Astrocyte of the cerebellum (primary cell): ENCODE data around the gene IFI44.

Experiments used
- DNase-seq: peaks from one replicate; pipeline ENCODE4 v3.0.0-alpha.2; 2011; ENCODE audit warnings: low read depth
- H3K4me3 ChIP-seq: 2 replicates; pipeline ENCODE4 v1.5.1; 2011; ENCODE audit warnings: mild to moderate bottlenecking, low read depth, low read length, moderate library complexity
- CTCF ChIP-seq: IDR thresholded peaks from 2 replicates; pipeline ENCODE4 v1.5.1; 2012; ENCODE audit warnings: low read length, low read depth, moderate library complexity, mild to moderate bottlenecking; ENCODE audit errors: missing control alignments
- in situ Hi-C: cut with HindIII; loops from 2 replicates; pipeline ENCODE4 v1.10.0; 2017; ENCODE audit warnings: low sequenced_read_pairs

Gene IFI44

GRCh38 chr1:78683079-78683478, 33.4 kb downstream of the IFI44 start:
- no peak overlapping the region for H3K4me3 ChIP-seq
- DNase-seq: no peak
- no peak for TF ChIP-seq CTCF
- in situ Hi-C loops: no loop called here

GRCh38 chr1:78687315-78687714, 37.7 kb downstream of the IFI44 start:
- no peak overlapping the region for H3K4me3 ChIP-seq
- in situ Hi-C loops: no loop called here
- TF ChIP-seq CTCF: no peak
- no peak for DNase-seq

GRCh38 chr1:78687914-78688313, 38.3 kb downstream of the IFI44 start:
- H3K4me3 ChIP-seq: no peak overlapping the region
- DNase-seq: no peak
- in situ Hi-C loops: no loop called here
- TF ChIP-seq CTCF: no peak

GRCh38 chr1:78688697-78689096, 39.1 kb downstream of the IFI44 start:
- in situ Hi-C loops: no loop called here
- no peak for TF ChIP-seq CTCF
- no peak overlapping the region for H3K4me3 ChIP-seq
- peak; percentile 39 for DNase-seq

GRCh38 chr1:78690516-78690915, 40.9 kb downstream of the IFI44 start:
- in situ Hi-C loops: no loop called here
- H3K4me3 ChIP-seq: no peak overlapping the region
- no peak for DNase-seq
- no peak for TF ChIP-seq CTCF

GRCh38 chr1:78691995-78692747, 42.5 kb downstream of the IFI44 start:
- in situ Hi-C loops: no loop called here
- TF ChIP-seq CTCF: no peak
- DNase-seq: no peak
- H3K4me3 ChIP-seq: no peak overlapping the region

- in situ Hi-C loops: no loop called here
- DNase-seq: no peak
- no peak for TF ChIP-seq CTCF
- no peak overlapping the region for H3K4me3 ChIP-seq
Measured at GRCh38 chr1:78699813-78700212, 50.2 kb downstream of the IFI44 start.
